Liver (tissue), 9 donors: ENCODE measurements around the gene PTGS2. TPM values are rescaled to one million over a fixed set of nuclear protein-coding genes. Genes with fewer than 3 reads are reported as not detected.

Experiments
- DNase-seq: peaks from one replicate; pipeline ENCODE4 v3.0.0-alpha.2; 2017; ENCODE audit warnings: low spot score
- H3K27ac ChIP-seq, 2 donors: one replicate each; pipeline ENCODE4 v1.7.0; 2013; ENCODE audit warnings: inconsistent platforms in 2 of 2, low read length in 2 of 2, control low read depth in 1 of 2, low read depth in 1 of 2, mild to moderate bottlenecking in 1 of 2
- H3K27me3 ChIP-seq, 4 donors: one replicate each; pipeline versions ENCODE4 v1.6.1 to v1.7.0; 2013; ENCODE audit warnings: low read length in 3 of 4, inconsistent platforms in 1 of 4, mild to moderate bottlenecking in 1 of 4, moderate library complexity in 1 of 4; ENCODE audit not compliant: control insufficient read depth in 4 of 4, insufficient read depth in 4 of 4
- H3K36me3 ChIP-seq, 4 donors: one replicate each; pipeline versions ENCODE4 v1.6.1 to v1.7.0; 2013; ENCODE audit warnings: low read length in 3 of 4, mild to moderate bottlenecking in 3 of 4, low read depth in 1 of 4, moderate library complexity in 1 of 4; ENCODE audit not compliant: control insufficient read depth in 4 of 4, insufficient read depth in 3 of 4
- H3K4me1 ChIP-seq, 4 donors: one replicate each; pipeline versions ENCODE4 v1.6.1 to v1.7.0; 2013; ENCODE audit warnings: low read length in 3 of 4, mild to moderate bottlenecking in 3 of 4, moderate library complexity in 1 of 4; ENCODE audit not compliant: control insufficient read depth in 4 of 4, insufficient read depth in 4 of 4
- H3K4me3 ChIP-seq, 3 donors: one replicate each; pipeline versions ENCODE4 v1.6.1 to v1.7.0; 2013; ENCODE audit warnings: low read length in 3 of 3, control low read depth in 1 of 3, low read depth in 1 of 3, mild to moderate bottlenecking in 1 of 3
- H3K9ac ChIP-seq, 2 donors: one replicate each; pipeline ENCODE4 v1.7.0; 2013; ENCODE audit warnings: low read length in 2 of 2, mild to moderate bottlenecking in 2 of 2, moderate library complexity in 2 of 2, control low read depth in 1 of 2, low read depth in 1 of 2
- H3K9me3 ChIP-seq, 4 donors: one replicate each; pipeline versions ENCODE4 v1.6.1 to v1.7.0; 2013; ENCODE audit warnings: low read length in 3 of 4; ENCODE audit not compliant: control insufficient read depth in 4 of 4
- ATF3 ChIP-seq: IDR thresholded peaks from 2 replicates; pipeline ENCODE4 v1.6.1; 2016; ENCODE audit warnings: antibody characterized with exemption
- CTCF ChIP-seq: fragments of 150-350 bp; IDR thresholded peaks from 2 replicates; pipeline ENCODE4 v1.5.1; 2017; ENCODE audit warnings: improper control_type of control experiment, low read depth, low read length; ENCODE audit not compliant: missing input control
- EGR1 ChIP-seq, 2 donors: IDR thresholded peaks; 2 replicates each; pipeline ENCODE4 v1.6.1; 2016 to 2018; ENCODE audit warnings: antibody characterized with exemption in 2 of 2, low read depth in 2 of 2
- FOXA1 ChIP-seq: IDR thresholded peaks from 2 replicates; pipeline ENCODE4 v1.6.1; 2016; ENCODE audit warnings: antibody characterized with exemption
- FOXA2 ChIP-seq: IDR thresholded peaks from 2 replicates; pipeline ENCODE4 v1.6.1; 2016; ENCODE audit warnings: antibody characterized with exemption
- GABPA ChIP-seq, 2 donors: IDR thresholded peaks in 1 of 2; conservative IDR thresholded peaks in 1 of 2; 2 replicates each; pipeline ENCODE4 v1.6.1; 2016; ENCODE audit warnings: antibody characterized with exemption in 2 of 2, mild to moderate bottlenecking in 1 of 2, moderate library complexity in 1 of 2
- HNF4A ChIP-seq, 2 donors: conservative IDR thresholded peaks; 2 replicates each; pipeline ENCODE4 v1.6.1; 2016; ENCODE audit warnings: antibody characterized with exemption in 2 of 2, mild to moderate bottlenecking in 2 of 2
- HNF4G ChIP-seq: IDR thresholded peaks from 2 replicates; pipeline ENCODE4 v1.6.1; 2016; ENCODE audit warnings: antibody characterized with exemption
- JUND ChIP-seq, 2 donors: IDR thresholded peaks; 2 replicates each; pipeline ENCODE4 v1.6.1; 2016; ENCODE audit warnings: antibody characterized with exemption in 2 of 2
- MAX ChIP-seq: IDR thresholded peaks from 2 replicates; pipeline ENCODE4 v1.6.1; 2016; ENCODE audit warnings: antibody characterized with exemption
- NR2F2 ChIP-seq: IDR thresholded peaks from 2 replicates; pipeline ENCODE4 v1.6.1; 2016; ENCODE audit warnings: antibody characterized with exemption
- RAD21 ChIP-seq, 2 donors: IDR thresholded peaks; 2 replicates each; pipeline ENCODE4 v1.6.1; 2016; ENCODE audit warnings: antibody characterized with exemption in 2 of 2, mild to moderate bottlenecking in 2 of 2
- REST ChIP-seq: IDR thresholded peaks from 2 replicates; pipeline ENCODE4 v1.6.1; 2016; ENCODE audit warnings: antibody characterized with exemption, mild to moderate bottlenecking
- RXRA ChIP-seq, 2 donors: IDR thresholded peaks; 2 replicates each; pipeline ENCODE4 v1.6.1; 2017 to 2018; ENCODE audit warnings: antibody characterized with exemption in 2 of 2, mild to moderate bottlenecking in 1 of 2
- SP1 ChIP-seq: IDR thresholded peaks from 2 replicates; pipeline ENCODE4 v1.6.1; 2018; ENCODE audit warnings: antibody characterized with exemption, mild to moderate bottlenecking
- TAF1 ChIP-seq: conservative IDR thresholded peaks from 2 replicates; pipeline ENCODE4 v1.6.1; 2016; ENCODE audit warnings: antibody characterized with exemption, mild to moderate bottlenecking
- YY1 ChIP-seq: IDR thresholded peaks from 2 replicates; pipeline ENCODE4 v1.6.1; 2016; ENCODE audit warnings: antibody characterized with exemption, mild to moderate bottlenecking
- ZBTB33 ChIP-seq: IDR thresholded peaks from 2 replicates; pipeline ENCODE4 v1.6.1; 2016; ENCODE audit warnings: antibody characterized with exemption
- WGBS: extraction: QIAGEN DNeasy Blood & Tissue Kit; methylation state at CpG from one replicate; pipeline ENCODE4 v1.1.7; 2013; 5-methylcytosine and 5-hydroxymethylcytosine counted together
- polyA plus RNA-seq, 2 donors: library from polyadenylated mRNA; stranded (reverse) in 1 of 2; unstranded in 1 of 2; fragments of 200-250 nt in 1 of 2; fragments of >200 nt in 1 of 2; fragmentation: Nextera tagmentation in 1 of 2; extraction: Ambion mirVana in 1 of 2; gene quantifications; one replicate each; pipeline versions ENCODE4 v1.2.1 to v1.2.3, GENCODE V29; 2013 to 2015
- total RNA-seq, 2 donors: library from RNA; depleted of rRNA; stranded (reverse); fragments of >200 nt; gene quantifications; one replicate each; pipeline ENCODE4 v1.2.3, GENCODE V29; 2014
- donor health status: healthy.
- donor health status: healthy.
- donor health status: healthy.
- donor health status: healthy.
- donor health status: healthy.

The PTGS2 gene
- total and polyA plus RNA-seq, 4 donors: 0.11 to 0.33 (median 0.29) TPM

GRCh38 chr1:186717286-186717685 lies 37.1 kb upstream of the PTGS2 start:
- no peaks in the 10 kb centered on the region for H3K27me3 ChIP-seq
- H3K4me3 ChIP-seq: no peak overlapping the region
- 32% methylated on average over 2 of the region's 2 CpGs for WGBS
- no peaks in the 10 kb centered on the region for H3K36me3 ChIP-seq
- TF ChIP-seq HNF4G (no peak), ZBTB33 (no peak), CTCF (no peak), MAX (no peak), SP1 (no peak), REST (no peak), RXRA (IDR thresholded peaks at IDR 0.05) (no peak), JUND (IDR thresholded peaks at IDR 0.05) (no peak), HNF4A (conservative IDR thresholded peaks at IDR 0.05) (no peak), YY1 (no peak), ATF3 (no peak), RAD21 (IDR thresholded peaks at IDR 0.05) (no peak), TAF1 (no peak), GABPA (IDR thresholded peaks at IDR 0.05 in 1 of 2, conservative IDR thresholded peaks at IDR 0.05 in 1 of 2) (no peak), FOXA1 (no peak), NR2F2 (no peak), FOXA2 (no peak), EGR1 (IDR thresholded peaks at IDR 0.05; ENCODE audit: low read depth in 2 of 2) (no peak)
- H3K4me1 ChIP-seq: no peaks in the 10 kb centered on the region
- H3K9ac ChIP-seq: no peak overlapping the region
- no peak overlapping the region for H3K27ac ChIP-seq
- no peak for DNase-seq
- H3K9me3 ChIP-seq: no peaks in the 10 kb centered on the region
